ENCODE data around the gene INSYN1. TPM values are rescaled to one million over a fixed set of nuclear protein-coding genes. Genes with fewer than 3 reads are reported as not detected.

Gene INSYN1
- total RNA-seq, 1 donor, result 4.7 TPM

GRCh38 chr15:73700041-73700842 is 52.9 kb downstream of the INSYN1 start:
- DNase-seq (ENCODE audit: insufficient read length, low spot score, missing footprints), result peak; percentile 91
- Histone ChIP-seq H3K79me2 (ENCODE audit: insufficient read depth, low read length) (peaks cover 94% of the 10 kb centered on the region), H2AFZ (ENCODE audit: low read length) (no peak overlapping the region), H4K20me1 (ENCODE audit: insufficient read depth, low read length) (peaks cover 70% of the 10 kb centered on the region), H3K27me3 (ENCODE audit: insufficient read depth, low read length) (no peaks in the 10 kb centered on the region), H3K4me2 (ENCODE audit: insufficient read depth, low read length) (no peak overlapping the region), H3K9me3 (ENCODE audit: low read depth, low read length) (no peaks in the 10 kb centered on the region), H3K4me3 (ENCODE audit: insufficient read depth, low read length) (no peak overlapping the region), H3K36me3 (ENCODE audit: insufficient read depth, low read length) (peaks cover 29% of the 10 kb centered on the region), H3K4me1 (ENCODE audit: insufficient read depth, low read length) (peaks cover 22% of the 10 kb centered on the region), H3K27ac (ENCODE audit: low read depth, low read length) (no peak overlapping the region)
- peak; percentile 98 for TF ChIP-seq CTCF (IDR thresholded peaks at IDR 0.05; ENCODE audit: extremely low read depth, low read depth, low read length)

- H3K27ac ChIP-seq (ENCODE audit: low read depth, low read length), result no peak overlapping the region
- no peak for TF ChIP-seq CTCF (IDR thresholded peaks at IDR 0.05; ENCODE audit: extremely low read depth, low read depth, low read length)
- H3K36me3 ChIP-seq (ENCODE audit: insufficient read depth, low read length), result peaks cover 21% of the 10 kb centered on the region
- DNase-seq (ENCODE audit: insufficient read length, low spot score, missing footprints), result no peak
- H4K20me1 ChIP-seq (ENCODE audit: insufficient read depth, low read length), result peaks cover 69% of the 10 kb centered on the region
- H3K4me2 ChIP-seq (ENCODE audit: insufficient read depth, low read length), result no peak overlapping the region
- no peaks in the 10 kb centered on the region for H3K9me3 ChIP-seq (ENCODE audit: low read depth, low read length)
- no peak overlapping the region for H3K4me3 ChIP-seq (ENCODE audit: insufficient read depth, low read length)
- no peak overlapping the region for H2AFZ ChIP-seq (ENCODE audit: low read length)
- peaks cover 94% of the 10 kb centered on the region for H3K79me2 ChIP-seq (ENCODE audit: insufficient read depth, low read length)
- H3K27me3 ChIP-seq (ENCODE audit: insufficient read depth, low read length), result no peaks in the 10 kb centered on the region
- H3K4me1 ChIP-seq (ENCODE audit: insufficient read depth, low read length), result peaks cover 28% of the 10 kb centered on the region
Observed at GRCh38 chr15:73699249-73700040, 53.7 kb downstream of the INSYN1 start.

GRCh38 chr15:73697033-73697467 is 56.1 kb downstream of the INSYN1 start:
- TF ChIP-seq CTCF (IDR thresholded peaks at IDR 0.05; ENCODE audit: extremely low read depth, low read depth, low read length), result no peak
- no peaks in the 10 kb centered on the region for H3K27me3 ChIP-seq (ENCODE audit: insufficient read depth, low read length)
- H3K4me2 ChIP-seq (ENCODE audit: insufficient read depth, low read length), result peak overlapping the region; percentile 34
- H3K4me1 ChIP-seq (ENCODE audit: insufficient read depth, low read length), result peaks cover 38% of the 10 kb centered on the region
- peaks cover 18% of the 10 kb centered on the region for H3K36me3 ChIP-seq (ENCODE audit: insufficient read depth, low read length)
- H3K27ac ChIP-seq (ENCODE audit: low read depth, low read length), result peak overlapping the region; percentile 67
- H3K4me3 ChIP-seq (ENCODE audit: insufficient read depth, low read length), result no peak overlapping the region
- H4K20me1 ChIP-seq (ENCODE audit: insufficient read depth, low read length), result peaks cover 85% of the 10 kb centered on the region
- DNase-seq (ENCODE audit: insufficient read length, low spot score, missing footprints), result peak; percentile 97
- H3K9me3 ChIP-seq (ENCODE audit: low read depth, low read length), result no peaks in the 10 kb centered on the region
- no peak overlapping the region for H2AFZ ChIP-seq (ENCODE audit: low read length)
- H3K79me2 ChIP-seq (ENCODE audit: insufficient read depth, low read length), result peaks cover 97% of the 10 kb centered on the region

- peaks cover 41% of the 10 kb centered on the region for H3K4me1 ChIP-seq (ENCODE audit: insufficient read depth, low read length)
- peaks cover 85% of the 10 kb centered on the region for H4K20me1 ChIP-seq (ENCODE audit: insufficient read depth, low read length)
- no peaks in the 10 kb centered on the region for H3K27me3 ChIP-seq (ENCODE audit: insufficient read depth, low read length)
- H3K27ac ChIP-seq (ENCODE audit: low read depth, low read length), result peak overlapping the region; percentile 67
- peaks cover 97% of the 10 kb centered on the region for H3K79me2 ChIP-seq (ENCODE audit: insufficient read depth, low read length)
- peak overlapping the region; percentile 34 for H3K4me2 ChIP-seq (ENCODE audit: insufficient read depth, low read length)
- no peaks in the 10 kb centered on the region for H3K9me3 ChIP-seq (ENCODE audit: low read depth, low read length)
- no peak overlapping the region for H2AFZ ChIP-seq (ENCODE audit: low read length)
- H3K36me3 ChIP-seq (ENCODE audit: insufficient read depth, low read length), result peaks cover 14% of the 10 kb centered on the region
- no peak overlapping the region for H3K4me3 ChIP-seq (ENCODE audit: insufficient read depth, low read length)
- no peak for DNase-seq (ENCODE audit: insufficient read length, low spot score, missing footprints)
- TF ChIP-seq CTCF (IDR thresholded peaks at IDR 0.05; ENCODE audit: extremely low read depth, low read depth, low read length), result no peak
Observed at GRCh38 chr15:73696641-73697001, 56.5 kb downstream of the INSYN1 start.
